Measurements from ENCODE around the gene CUX1. TPM values are rescaled to one million over a fixed set of nuclear protein-coding genes. Genes with fewer than 3 reads are reported as not detected.

CUX1 gene
- total and polyA plus RNA-seq, 2 of the 13 experiments (the other 11 are each of a cell fraction or from before 2014, with no cell fraction given) = 13.7 to 14.9 TPM

- TF ChIP-seq GMEB1 (CRISPR knock-in tag; IDR thresholded peaks at IDR 0.05; ENCODE audit: borderline replicate concordance) (0 out of 2 replicates have a peak, but pooled peaks have one; percentile 16), ZNF101 (CRISPR knock-in tag; IDR thresholded peaks at IDR 0.05; ENCODE audit: borderline replicate concordance, low read depth) (no peak), NRL (CRISPR knock-in tag; IDR thresholded peaks at IDR 0.05; ENCODE audit: borderline replicate concordance) (no peak), NFE2L1 (CRISPR knock-in tag; IDR thresholded peaks at IDR 0.05; ENCODE audit: borderline replicate concordance) (peak; percentile 31; the same call in 1 of the 2 replicates), ZNF281 (CRISPR knock-in tag; IDR thresholded peaks at IDR 0.05; ENCODE audit: borderline replicate concordance) (no peak), SOX6 (IDR thresholded peaks at IDR 0.05) (no peak), SOX6 (CRISPR knock-in tag; IDR thresholded peaks at IDR 0.05) (0 out of 2 replicates have a peak, but pooled peaks have one; percentile 17), ZNF333 (CRISPR knock-in tag; IDR thresholded peaks at IDR 0.05; ENCODE audit: borderline replicate concordance) (0 out of 2 replicates have a peak, but pooled peaks have one; percentile 31), ZNF263 (CRISPR knock-in tag; IDR thresholded peaks at IDR 0.05) (0 out of 2 replicates have a peak, but pooled peaks have one; percentile 40), TCF12 (IDR thresholded peaks at IDR 0.05) (no peak), TCF12 (CRISPR knock-in tag; IDR thresholded peaks at IDR 0.05) (0 out of 2 replicates have a peak, but pooled peaks have one; percentile 31)
- TF ChIP-seq, protein P1, sequence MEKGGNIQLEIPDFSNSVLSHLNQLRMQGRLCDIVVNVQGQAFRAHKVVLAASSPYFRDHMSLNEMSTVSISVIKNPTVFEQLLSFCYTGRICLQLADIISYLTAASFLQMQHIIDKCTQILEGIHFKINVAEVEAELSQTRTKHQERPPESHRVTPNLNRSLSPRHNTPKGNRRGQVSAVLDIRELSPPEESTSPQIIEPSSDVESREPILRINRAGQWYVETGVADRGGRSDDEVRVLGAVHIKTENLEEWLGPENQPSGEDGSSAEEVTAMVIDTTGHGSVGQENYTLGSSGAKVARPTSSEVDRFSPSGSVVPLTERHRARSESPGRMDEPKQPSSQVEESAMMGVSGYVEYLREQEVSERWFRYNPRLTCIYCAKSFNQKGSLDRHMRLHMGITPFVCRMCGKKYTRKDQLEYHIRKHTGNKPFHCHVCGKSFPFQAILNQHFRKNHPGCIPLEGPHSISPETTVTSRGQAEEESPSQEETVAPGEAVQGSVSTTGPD (CRISPR knock-in tag; IDR thresholded peaks at IDR 0.05) = no peak
- TF ChIP-seq, protein P2, sequence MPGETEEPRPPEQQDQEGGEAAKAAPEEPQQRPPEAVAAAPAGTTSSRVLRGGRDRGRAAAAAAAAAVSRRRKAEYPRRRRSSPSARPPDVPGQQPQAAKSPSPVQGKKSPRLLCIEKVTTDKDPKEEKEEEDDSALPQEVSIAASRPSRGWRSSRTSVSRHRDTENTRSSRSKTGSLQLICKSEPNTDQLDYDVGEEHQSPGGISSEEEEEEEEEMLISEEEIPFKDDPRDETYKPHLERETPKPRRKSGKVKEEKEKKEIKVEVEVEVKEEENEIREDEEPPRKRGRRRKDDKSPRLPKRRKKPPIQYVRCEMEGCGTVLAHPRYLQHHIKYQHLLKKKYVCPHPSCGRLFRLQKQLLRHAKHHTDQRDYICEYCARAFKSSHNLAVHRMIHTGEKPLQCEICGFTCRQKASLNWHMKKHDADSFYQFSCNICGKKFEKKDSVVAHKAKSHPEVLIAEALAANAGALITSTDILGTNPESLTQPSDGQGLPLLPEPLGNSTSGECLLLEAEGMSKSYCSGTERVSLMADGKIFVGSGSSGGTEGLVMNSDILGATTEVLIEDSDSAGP (CRISPR knock-in tag; IDR thresholded peaks at IDR 0.05; ENCODE audit: borderline replicate concordance) = peak; percentile 99
- TF ChIP-seq, protein P3, sequence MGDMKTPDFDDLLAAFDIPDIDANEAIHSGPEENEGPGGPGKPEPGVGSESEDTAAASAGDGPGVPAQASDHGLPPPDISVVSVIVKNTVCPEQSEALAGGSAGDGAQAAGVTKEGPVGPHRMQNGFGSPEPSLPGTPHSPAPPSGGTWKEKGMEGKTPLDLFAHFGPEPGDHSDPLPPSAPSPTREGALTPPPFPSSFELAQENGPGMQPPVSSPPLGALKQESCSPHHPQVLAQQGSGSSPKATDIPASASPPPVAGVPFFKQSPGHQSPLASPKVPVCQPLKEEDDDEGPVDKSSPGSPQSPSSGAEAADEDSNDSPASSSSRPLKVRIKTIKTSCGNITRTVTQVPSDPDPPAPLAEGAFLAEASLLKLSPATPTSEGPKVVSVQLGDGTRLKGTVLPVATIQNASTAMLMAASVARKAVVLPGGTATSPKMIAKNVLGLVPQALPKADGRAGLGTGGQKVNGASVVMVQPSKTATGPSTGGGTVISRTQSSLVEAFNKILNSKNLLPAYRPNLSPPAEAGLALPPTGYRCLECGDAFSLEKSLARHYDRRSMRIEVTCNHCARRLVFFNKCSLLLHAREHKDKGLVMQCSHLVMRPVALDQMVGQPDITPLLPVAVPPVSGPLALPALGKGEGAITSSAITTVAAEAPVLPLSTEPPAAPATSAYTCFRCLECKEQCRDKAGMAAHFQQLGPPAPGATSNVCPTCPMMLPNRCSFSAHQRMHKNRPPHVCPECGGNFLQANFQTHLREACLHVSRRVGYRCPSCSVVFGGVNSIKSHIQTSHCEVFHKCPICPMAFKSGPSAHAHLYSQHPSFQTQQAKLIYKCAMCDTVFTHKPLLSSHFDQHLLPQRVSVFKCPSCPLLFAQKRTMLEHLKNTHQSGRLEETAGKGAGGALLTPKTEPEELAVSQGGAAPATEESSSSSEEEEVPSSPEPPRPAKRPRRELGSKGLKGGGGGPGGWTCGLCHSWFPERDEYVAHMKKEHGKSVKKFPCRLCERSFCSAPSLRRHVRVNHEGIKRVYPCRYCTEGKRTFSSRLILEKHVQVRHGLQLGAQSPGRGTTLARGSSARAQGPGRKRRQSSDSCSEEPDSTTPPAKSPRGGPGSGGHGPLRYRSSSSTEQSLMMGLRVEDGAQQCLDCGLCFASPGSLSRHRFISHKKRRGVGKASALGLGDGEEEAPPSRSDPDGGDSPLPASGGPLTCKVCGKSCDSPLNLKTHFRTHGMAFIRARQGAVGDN (CRISPR knock-in tag; IDR thresholded peaks at IDR 0.05) = peak; percentile 66
Observed at GRCh38 chr7:102287111-102287980, 469.9 kb downstream of the CUX1 start (continued).
